DND-41 (cell line): ENCODE results near the gene ATG14.

ENCODE experiments used
- CTCF ChIP-seq: IDR thresholded peaks from 2 replicates; pipeline ENCODE4 v1.5.1; 2012; ENCODE audit warnings: borderline replicate concordance, low read length, moderate library complexity, mild to moderate bottlenecking; ENCODE audit not compliant: poor library complexity, severe bottlenecking; ENCODE audit errors: extremely low read depth
- EZH2 ChIP-seq: IDR thresholded peaks from 3 replicates; pipeline ENCODE4 v1.6.1; 2012; ENCODE audit warnings: borderline replicate concordance, low read depth, mild to moderate bottlenecking, moderate library complexity, low read length, inconsistent platforms; ENCODE audit not compliant: severe bottlenecking

GRCh38 chr14:55382483-55382882 lies 29.1 kb downstream of the ATG14 start:
- TF ChIP-seq CTCF (no peak), EZH2 (no peak)
